Astrocyte of the cerebellum (primary cell): Measurements from ENCODE around the gene RREB1.

Experiments used
- DNase-seq: peaks from one replicate; pipeline ENCODE4 v3.0.0-alpha.2; 2011; ENCODE audit warnings: low read depth
- H3K4me3 ChIP-seq: 2 replicates; pipeline ENCODE4 v1.5.1; 2011; ENCODE audit warnings: mild to moderate bottlenecking, low read depth, low read length, moderate library complexity
- in situ Hi-C: cut with HindIII; loops from 2 replicates; pipeline ENCODE4 v1.10.0; 2017; ENCODE audit warnings: low sequenced_read_pairs
- TF ChIP-seq, protein P1 (sequence below): IDR thresholded peaks from 2 replicates; pipeline ENCODE4 v1.5.1; 2012; ENCODE audit warnings: low read length, low read depth, moderate library complexity, mild to moderate bottlenecking; ENCODE audit errors: missing control alignments

Gene RREB1

DNA sequence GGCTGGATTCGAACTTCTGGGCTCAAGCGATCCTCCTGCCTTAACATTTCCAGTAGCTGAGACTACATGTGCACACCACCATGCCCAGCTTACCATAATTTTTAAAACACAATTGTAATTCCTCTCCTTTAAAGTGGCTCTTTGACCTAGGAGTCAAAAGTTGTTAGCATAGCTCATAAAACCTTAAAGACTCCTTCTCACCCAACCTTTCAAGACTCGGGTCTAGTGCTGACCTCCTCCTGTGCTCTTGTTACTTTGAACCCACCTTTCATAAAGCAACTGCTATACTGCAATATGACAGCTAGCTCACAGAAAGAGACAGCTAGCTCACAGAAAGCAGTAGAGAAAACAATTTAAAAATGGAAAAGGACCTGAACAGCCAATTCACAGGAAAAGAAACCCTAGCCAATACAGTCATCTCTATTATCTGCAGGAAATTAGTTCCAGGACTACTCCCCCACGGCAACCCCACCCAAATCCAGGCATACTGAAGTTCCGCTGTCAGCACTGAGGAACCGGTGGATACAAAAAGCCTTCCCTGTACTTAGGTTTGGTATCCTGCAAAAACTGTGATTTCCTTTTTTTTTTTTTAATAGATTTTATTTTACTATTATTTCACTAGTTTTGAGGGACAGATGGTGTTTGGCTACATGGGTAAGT, 185.0 kb downstream of the RREB1 start:
- no peak overlapping the region for H3K4me3 ChIP-seq
- in situ Hi-C loops: no loop called here
- no peak for DNase-seq
- TF ChIP-seq, protein P1, sequence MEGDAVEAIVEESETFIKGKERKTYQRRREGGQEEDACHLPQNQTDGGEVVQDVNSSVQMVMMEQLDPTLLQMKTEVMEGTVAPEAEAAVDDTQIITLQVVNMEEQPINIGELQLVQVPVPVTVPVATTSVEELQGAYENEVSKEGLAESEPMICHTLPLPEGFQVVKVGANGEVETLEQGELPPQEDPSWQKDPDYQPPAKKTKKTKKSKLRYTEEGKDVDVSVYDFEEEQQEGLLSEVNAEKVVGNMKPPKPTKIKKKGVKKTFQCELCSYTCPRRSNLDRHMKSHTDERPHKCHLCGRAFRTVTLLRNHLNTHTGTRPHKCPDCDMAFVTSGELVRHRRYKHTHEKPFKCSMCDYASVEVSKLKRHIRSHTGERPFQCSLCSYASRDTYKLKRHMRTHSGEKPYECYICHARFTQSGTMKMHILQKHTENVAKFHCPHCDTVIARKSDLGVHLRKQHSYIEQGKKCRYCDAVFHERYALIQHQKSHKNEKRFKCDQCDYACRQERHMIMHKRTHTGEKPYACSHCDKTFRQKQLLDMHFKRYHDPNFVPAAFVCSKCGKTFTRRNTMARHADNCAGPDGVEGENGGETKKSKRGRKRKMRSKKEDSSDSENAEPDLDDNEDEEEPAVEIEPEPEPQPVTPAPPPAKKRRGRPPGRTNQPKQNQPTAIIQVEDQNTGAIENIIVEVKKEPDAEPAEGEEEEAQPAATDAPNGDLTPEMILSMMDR: no peak

GRCh38 chr6:7295916-7296315, 188.2 kb downstream of the RREB1 start:
- no peak overlapping the region for H3K4me3 ChIP-seq
- DNase-seq: no peak
- in situ Hi-C loops: no loop called here
- TF ChIP-seq, protein P1: no peak

- in situ Hi-C loops: no loop called here
- no peak for DNase-seq
- TF ChIP-seq, protein P1: no peak
- no peak overlapping the region for H3K4me3 ChIP-seq
These were observed 188.8 kb downstream of the RREB1 start for GRCh38 chr6:7296602-7297001.

DNA sequence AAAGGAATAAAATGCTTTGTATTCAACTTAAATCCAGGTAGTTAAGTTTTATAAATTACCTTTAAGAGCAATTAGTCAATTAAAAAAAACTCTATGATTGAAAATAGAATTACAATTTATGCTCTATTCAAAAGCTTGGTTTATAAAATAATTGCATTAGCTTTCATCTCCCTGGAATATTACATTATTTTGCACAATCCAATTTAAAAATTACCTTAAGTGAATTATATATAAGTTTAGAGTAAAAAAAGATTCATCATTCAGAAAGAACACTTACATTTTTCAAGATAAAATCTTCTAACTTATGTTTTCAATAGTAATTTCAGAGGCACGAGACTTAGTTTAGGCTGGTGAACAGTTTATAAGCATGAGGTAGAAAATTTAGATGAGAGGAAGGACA, 190.4 kb downstream of the RREB1 start:
- DNase-seq: no peak
- TF ChIP-seq, protein P1: no peak
- in situ Hi-C loops: no loop called here
- H3K4me3 ChIP-seq: no peak overlapping the region

DNA sequence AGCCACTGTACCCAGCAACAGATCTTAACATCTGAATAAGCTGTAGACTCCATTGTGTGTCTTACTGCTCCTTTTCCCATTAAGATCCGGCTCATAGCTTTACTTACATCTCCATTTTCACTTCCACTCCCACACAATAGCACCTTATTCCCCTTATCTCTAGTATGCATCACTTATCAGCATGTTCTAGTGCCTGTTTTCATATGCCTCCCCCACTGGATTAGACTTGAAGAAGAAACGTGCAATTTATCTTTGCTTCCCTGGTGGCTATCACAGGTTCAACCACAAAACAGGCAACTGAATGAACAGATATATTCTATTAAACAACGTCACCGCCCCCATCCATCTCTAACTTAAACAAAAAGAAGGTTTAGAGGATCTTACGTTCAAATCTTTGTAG, 193.2 kb downstream of the RREB1 start:
- TF ChIP-seq, protein P1: no peak
- no peak overlapping the region for H3K4me3 ChIP-seq
- in situ Hi-C loops: no loop called here
- DNase-seq: no peak
